ENCODE results near the gene ARRDC4.

- TF ChIP-seq CTCF (IDR thresholded peaks at IDR 0.05) (no peak), EZH2 (IDR thresholded peaks at IDR 0.05; ENCODE audit: borderline replicate concordance, insufficient read depth, low read depth, low read length, poor library complexity, severe bottlenecking) (no peak)
Measured at GRCh38 chr15:97989299-97989698, 28.8 kb downstream of the ARRDC4 start.

Data from B cell (primary cell).